Measurements from ENCODE around the gene OR4K5.
A peak's percentile ranks its signal among the peaks of the same experiment; 100 is the strongest.

OR4K5 gene

GRCh38 chr14:19895282-19895681 is 25.1 kb upstream of the OR4K5 start:
- Histone ChIP-seq H3K27ac (ENCODE audit: extremely low read depth, low read depth, low read length) (no peak overlapping the region), H3K9me3 (ENCODE audit: control insufficient read depth, insufficient read depth, low read depth, low read length) (no peaks in the 10 kb centered on the region), H3K36me3 (ENCODE audit: control insufficient read depth in 2 of 2, insufficient read depth in 1 of 2, low read length in 2 of 2) (no peaks in the 10 kb centered on the region), H3K4me3 (ENCODE audit: low read depth, low read length) (no peak overlapping the region), H3K4me1 (ENCODE audit: control insufficient read depth, insufficient read depth, low read length) (no peaks in the 10 kb centered on the region)
- CTCF ChIA-PET, result no interaction called here
- TF ChIP-seq KLF8 (tag by site-specific recombination; IDR thresholded peaks at IDR 0.05) (no peak), ZNF514 (tag by site-specific recombination; IDR thresholded peaks at IDR 0.05) (no peak), ZBTB11 (tag by site-specific recombination; conservative IDR thresholded peaks at IDR 0.05; ENCODE audit: low read depth) (no peak), GLIS1 (tag by site-specific recombination; IDR thresholded peaks at IDR 0.05) (0 out of 2 replicates have a peak, but pooled peaks have one; percentile 13), ZNF654 (tag by site-specific recombination; IDR thresholded peaks at IDR 0.05; ENCODE audit: low read depth) (no peak)
- POLR2A ChIA-PET, result no interaction called here

GRCh38 chr14:19900999-19901398 is 19.4 kb upstream of the OR4K5 start:
- ChIA-PET POLR2A (no interaction called here), CTCF (interaction anchor here (0.5 to 0.7 kb wide), 2 partner anchors 11 to 30 kb away, joined by 3 to 4 read pairs; no protein-coding TSS in a partner anchor)
- Histone ChIP-seq H3K9me3 (ENCODE audit: control insufficient read depth, insufficient read depth, low read depth, low read length) (no peaks in the 10 kb centered on the region), H3K27ac (ENCODE audit: extremely low read depth, low read depth, low read length) (no peak overlapping the region), H3K4me3 (ENCODE audit: low read depth, low read length) (no peak overlapping the region), H3K4me1 (ENCODE audit: control insufficient read depth, insufficient read depth, low read length) (no peaks in the 10 kb centered on the region), H3K36me3 (ENCODE audit: control insufficient read depth in 2 of 2, insufficient read depth in 1 of 2, low read length in 2 of 2) (no peaks in the 10 kb centered on the region)
- no peak for TF ChIP-seq ZNF521 (tag by site-specific recombination; IDR thresholded peaks at IDR 0.05)
- peak; percentile 54 for TF ChIP-seq ZNF585B (tag by site-specific recombination; IDR thresholded peaks at IDR 0.05)

- no peaks in the 10 kb centered on the region for H3K4me1 ChIP-seq (ENCODE audit: control insufficient read depth, insufficient read depth, low read length)
- no peaks in the 10 kb centered on the region for H3K36me3 ChIP-seq (ENCODE audit: control insufficient read depth in 2 of 2, insufficient read depth in 1 of 2, low read length in 2 of 2)
- H3K27ac ChIP-seq (ENCODE audit: extremely low read depth, low read depth, low read length), result no peak overlapping the region
- TF ChIP-seq ZNF157 (tag by site-specific recombination; IDR thresholded peaks at IDR 0.05), result no peak
- no peak for TF ChIP-seq ZBTB6 (tag by site-specific recombination; IDR thresholded peaks at IDR 0.05)
- no peak for TF ChIP-seq ZNF843 (tag by site-specific recombination; IDR thresholded peaks at IDR 0.05)
- no peak for TF ChIP-seq YY1 (tag by site-specific recombination; IDR thresholded peaks at IDR 0.05)
- no peak for TF ChIP-seq ZFP3 (tag by site-specific recombination; IDR thresholded peaks at IDR 0.05; ENCODE audit: low read depth)
- no peak for TF ChIP-seq ZNF354C (tag by site-specific recombination; IDR thresholded peaks at IDR 0.05; ENCODE audit: borderline replicate concordance, low read depth)
- no peak for TF ChIP-seq ZNF23 (tag by site-specific recombination; IDR thresholded peaks at IDR 0.05; ENCODE audit: borderline replicate concordance)
- TF ChIP-seq ZNF791 (tag by site-specific recombination; IDR thresholded peaks at IDR 0.05), result no peak
- no peak for TF ChIP-seq ZNF449 (tag by site-specific recombination; IDR thresholded peaks at IDR 0.05)
- TF ChIP-seq ZNF837 (tag by site-specific recombination; IDR thresholded peaks at IDR 0.05), result no peak
- POLR2A ChIA-PET, result no interaction called here
- no peak overlapping the region for H3K4me3 ChIP-seq (ENCODE audit: low read depth, low read length)
- no peaks in the 10 kb centered on the region for H3K9me3 ChIP-seq (ENCODE audit: control insufficient read depth, insufficient read depth, low read depth, low read length)
- CTCF ChIA-PET, result no interaction called here
These were observed 18.0 kb upstream of the OR4K5 start for GRCh38 chr14:19902409-19902808.

Measured in HEK293 (cell line).